Dermis microvascular lymphatic vessel endothelial cell (primary cell): ENCODE measurements around the gene EPB41L3. TPM values are rescaled to one million over a fixed set of nuclear protein-coding genes. Genes with fewer than 3 reads are reported as not detected.
"Not testable (repeated sequence)": the region's sequence is repeated elsewhere in the genome, so short reads cannot be mapped to it uniquely, and the experiment has no call there.

Source experiments
- DNase-seq, 2 donors: peaks; one replicate each; pipeline versions ENCODE4 v3.0.0 to v3.0.0-alpha.2; 2010; ENCODE audit warnings: low read depth in 2 of 2
- total RNA-seq: library from RNA; depleted of rRNA; stranded (reverse); fragments of >200 nt; gene quantifications from 2 replicates; pipeline ENCODE4 v1.2.1, GENCODE V29; 2014

Gene EPB41L3
- total RNA-seq, 1 donor from 2014 or later: 4.5 TPM

DNA sequence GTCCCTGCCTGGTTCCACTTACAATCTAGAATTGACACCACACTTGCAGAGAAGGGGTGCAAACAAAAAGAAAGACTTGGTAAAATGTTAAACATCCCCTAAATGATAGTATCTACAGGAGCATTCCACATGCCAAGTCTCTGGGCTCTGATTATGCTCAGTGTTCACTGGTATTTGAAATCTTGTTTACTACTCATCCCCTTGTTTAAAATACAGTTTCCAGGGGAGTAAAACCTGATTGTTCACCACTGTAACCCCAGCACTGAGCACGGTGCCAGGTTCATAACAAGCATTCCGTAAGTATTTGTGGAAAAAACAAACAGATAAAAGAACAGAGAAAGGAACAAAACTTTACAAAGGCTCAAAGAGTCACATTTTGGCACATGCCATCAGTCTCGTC, 11.7 kb downstream of the EPB41L3 start:
- DNase-seq: no peak

DNA sequence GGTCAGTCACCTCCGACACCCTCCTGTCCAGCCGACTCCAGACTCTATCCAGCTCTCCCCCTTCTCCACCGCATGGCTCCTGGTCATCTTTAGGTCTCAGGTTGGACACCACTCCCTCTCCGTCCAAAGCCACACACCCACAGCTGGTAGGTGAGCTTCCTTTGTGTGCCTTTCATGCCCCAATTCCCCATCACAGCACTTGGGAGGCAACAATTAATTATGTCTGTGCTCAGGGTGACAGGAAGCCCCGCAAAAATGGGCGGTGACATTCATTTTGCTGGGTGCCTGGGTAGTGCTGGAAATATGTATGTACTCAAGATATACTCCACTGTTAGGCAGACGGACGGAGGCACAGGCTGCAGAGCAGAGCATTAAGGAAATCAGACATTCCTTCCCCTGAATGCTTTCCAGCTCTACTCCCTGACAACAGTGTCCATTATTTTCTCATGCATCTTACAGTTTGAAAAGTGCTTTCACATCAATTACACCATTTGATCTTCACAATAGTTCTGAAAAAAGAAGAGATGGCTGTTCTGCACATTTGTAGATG, 13.1 kb downstream of the EPB41L3 start:
- no peak for DNase-seq

DNA sequence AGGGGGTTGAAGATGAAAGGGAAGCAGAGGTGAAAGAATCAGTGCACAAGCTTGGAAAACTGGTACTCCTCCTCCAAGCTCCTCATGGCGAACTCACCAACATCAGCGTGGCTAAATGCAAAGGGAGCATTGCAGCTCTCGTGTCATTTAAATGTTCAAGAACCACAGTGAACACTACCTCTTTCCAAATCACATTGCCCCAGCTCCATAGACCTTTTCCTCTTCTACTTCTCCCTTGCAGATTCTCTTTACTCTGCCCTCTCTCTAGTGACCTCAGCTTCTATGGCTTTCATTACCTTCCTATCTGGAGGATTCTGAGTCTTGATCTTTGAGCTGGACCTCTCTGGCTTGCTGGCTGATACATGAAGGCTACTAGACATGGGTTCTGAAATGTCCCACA, 14.3 kb downstream of the EPB41L3 start:
- no peak for DNase-seq

GRCh38 chr18:5527603-5528002, 16.2 kb downstream of the EPB41L3 start:
- no peak for DNase-seq

DNA sequence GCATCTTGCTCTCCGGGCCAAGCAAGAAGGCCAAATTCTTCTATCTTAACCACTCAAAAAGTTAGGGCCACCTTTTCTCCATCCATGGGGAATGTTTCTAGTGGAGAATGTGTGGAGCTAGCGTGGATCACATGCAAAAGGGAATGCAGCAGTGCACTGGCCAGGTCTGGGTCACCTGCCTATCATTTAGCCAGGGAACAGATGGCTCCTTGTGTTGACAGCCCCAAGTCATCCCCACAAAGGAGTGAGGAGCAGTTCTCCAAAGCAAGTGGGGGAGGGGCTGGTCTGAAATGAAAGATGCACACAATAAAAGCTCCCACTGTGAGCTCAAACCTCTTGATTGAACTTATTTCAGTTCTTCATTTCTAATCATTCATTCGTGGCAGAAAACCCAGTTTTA, 19.1 kb downstream of the EPB41L3 start:
- DNase-seq: no peak

DNA sequence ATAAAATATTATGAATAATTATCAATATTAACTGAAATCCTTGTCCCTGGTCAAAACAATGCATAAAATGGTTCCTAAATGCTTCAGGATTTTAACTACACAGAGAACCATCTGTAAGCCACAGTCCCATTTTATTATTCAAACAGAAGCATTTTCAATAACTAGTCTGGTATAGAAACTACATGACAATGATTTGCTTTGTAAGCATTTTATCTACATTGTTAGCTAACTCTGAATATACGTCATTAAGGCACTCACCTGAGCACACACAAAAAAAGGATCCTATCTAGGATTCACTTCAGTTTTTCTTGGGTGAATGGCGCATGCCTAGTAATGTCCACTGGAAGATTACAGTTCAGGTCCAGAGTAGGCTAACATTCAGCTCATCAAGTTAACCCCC, 22.8 kb downstream of the EPB41L3 start:
- no peak for DNase-seq

- DNase-seq: no peak
Measured at GRCh38 chr18:5520464-5520863, 23.3 kb downstream of the EPB41L3 start.

- peak in 1 of 2 donors; percentile 24 for DNase-seq
Measured at GRCh38 chr18:5519448-5520298, 24.1 kb downstream of the EPB41L3 start.

DNA sequence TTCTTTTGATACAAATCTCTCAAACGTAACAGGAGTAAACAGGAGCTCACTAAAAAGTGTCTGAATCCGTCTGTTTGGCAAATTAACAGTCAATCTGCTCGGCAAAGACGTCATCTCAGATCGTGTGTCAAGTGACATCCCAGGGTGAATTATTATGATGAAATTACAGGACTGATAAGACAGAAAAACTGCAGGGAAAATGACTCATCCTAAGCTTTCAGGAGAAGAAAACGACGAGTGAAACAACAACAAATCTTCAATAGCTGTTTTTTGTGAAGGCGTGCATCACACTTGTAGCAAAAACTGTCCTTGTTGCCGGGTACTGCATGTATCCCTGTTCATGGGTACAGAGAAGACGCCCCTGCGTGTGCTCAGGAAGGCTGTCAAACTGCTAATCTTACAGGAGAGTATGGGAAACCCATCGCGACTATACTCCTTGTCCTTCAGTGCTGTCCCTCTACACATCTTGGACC, 24.9 kb downstream of the EPB41L3 start:
- peak in 1 of 2 donors; percentile 66 for DNase-seq

- DNase-seq: no peak
Measured at GRCh38 chr18:5518179-5518770, 25.5 kb downstream of the EPB41L3 start.

DNA sequence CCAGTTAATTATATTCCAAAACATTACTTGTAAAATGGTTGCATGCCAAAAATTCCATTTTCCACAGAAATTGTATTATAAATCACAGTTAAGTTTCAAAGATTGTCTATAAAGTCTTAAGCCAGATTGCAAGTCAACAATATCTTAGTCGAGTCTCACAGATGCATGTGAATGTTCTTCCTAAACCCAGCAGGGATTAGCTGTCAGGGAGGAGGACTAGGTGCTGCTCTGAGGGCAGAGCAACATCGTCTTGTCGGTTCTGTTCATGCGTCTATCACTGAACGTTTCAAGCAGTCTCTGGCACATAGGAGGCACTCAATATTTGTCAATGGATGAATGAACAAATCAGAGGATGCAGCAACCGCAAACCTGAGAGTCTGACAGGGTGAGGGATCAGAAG, 27.0 kb downstream of the EPB41L3 start:
- no peak for DNase-seq

GRCh38 chr18:5515011-5515784, 28.6 kb downstream of the EPB41L3 start:
- DNase-seq: no peak

DNA sequence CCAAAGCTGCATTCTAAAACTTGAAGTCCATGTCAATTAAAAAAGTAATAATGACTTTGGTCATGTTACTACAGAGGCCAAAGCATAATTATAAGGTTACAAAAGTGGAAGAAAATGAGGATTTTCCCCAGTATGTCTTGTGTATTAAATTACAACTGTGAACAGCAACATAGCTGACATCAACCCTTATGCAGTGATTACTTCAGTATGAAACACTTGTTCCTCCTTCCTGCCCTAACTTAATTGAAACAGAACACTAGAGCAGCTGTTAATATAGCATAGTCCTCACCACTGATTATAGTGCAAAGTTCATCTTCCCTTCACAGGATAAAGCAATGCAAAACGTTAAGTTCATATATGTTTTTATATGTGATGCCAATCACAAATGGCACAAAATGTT, 29.9 kb downstream of the EPB41L3 start:
- DNase-seq: no peak

DNA sequence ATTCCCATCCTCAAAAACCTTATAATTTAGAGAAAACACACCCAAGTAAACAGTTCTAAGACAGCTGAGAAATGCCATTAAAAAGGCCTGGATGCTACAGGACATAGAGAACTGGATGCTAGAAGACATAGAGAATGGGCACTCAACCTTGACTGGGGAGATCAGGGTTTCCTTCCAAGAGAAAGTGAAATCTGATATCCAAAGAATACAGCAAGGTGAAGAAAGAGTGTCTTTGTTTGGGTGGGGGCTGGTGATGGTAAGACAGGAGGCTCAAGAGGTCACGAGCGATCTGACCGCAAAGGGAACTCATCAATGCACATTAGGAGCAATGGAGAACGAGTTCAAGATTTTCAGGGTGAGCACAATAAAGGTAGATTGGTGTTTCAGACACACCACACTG, 31.6 kb downstream of the EPB41L3 start:
- no peak for DNase-seq

DNA sequence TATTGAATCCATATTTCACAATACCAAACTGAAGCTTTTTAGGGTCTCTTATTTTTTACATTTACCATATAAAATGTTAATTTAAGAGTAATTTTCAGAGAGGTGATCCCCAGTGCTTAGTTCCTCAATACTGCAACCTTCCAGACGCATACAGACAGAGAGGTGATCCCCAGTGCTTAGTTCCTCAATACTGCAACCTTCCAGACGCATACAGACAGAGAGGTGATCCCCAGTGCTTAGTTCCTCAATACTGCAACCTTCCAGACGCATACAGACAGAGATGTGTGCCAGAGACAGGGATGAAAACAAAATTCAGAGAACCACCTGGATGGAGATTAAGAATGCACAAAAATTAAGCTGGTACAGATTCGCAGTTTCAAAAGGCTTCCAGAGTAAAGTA, 32.3 kb downstream of the EPB41L3 start:
- DNase-seq: not testable (repeated sequence)

DNA sequence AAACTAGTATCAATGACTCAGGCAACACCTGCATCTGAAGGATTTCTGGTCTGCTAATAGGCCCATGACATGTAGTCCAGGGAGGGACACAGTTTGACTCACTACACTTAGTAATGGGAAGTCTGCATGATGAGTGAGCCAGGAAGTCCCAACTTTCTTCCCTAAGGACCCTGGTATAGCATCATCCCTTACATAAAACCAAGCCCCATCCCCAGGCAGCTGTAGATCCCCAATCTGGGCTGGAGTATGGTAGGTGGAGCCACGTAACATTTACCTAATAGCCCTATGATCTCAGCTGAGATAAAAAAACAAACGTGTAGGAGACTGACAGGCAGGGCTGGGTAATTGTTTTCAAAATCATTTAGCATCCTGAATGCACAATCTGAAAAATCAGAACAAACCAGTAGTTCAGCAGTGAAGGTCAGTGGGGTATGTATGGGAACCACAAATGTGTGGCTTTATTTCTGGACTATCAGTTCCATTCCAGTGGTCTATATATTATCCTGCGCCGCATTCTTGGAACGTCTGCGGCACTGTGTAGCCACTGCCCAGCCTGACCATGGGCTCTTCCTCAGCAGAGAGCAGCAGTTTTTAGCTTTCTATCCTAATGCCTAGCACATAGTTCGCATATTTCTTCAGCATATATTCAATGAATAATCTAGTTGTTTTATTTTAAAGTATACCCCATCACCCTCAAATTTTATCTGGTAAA, 33.5 kb downstream of the EPB41L3 start:
- DNase-seq: peak in 1 of 2 donors; percentile 34

GRCh38 chr18:5508821-5509220, 35.0 kb downstream of the EPB41L3 start:
- no peak for DNase-seq

GRCh38 chr18:5507756-5508155, 36.0 kb downstream of the EPB41L3 start:
- no peak for DNase-seq

DNA sequence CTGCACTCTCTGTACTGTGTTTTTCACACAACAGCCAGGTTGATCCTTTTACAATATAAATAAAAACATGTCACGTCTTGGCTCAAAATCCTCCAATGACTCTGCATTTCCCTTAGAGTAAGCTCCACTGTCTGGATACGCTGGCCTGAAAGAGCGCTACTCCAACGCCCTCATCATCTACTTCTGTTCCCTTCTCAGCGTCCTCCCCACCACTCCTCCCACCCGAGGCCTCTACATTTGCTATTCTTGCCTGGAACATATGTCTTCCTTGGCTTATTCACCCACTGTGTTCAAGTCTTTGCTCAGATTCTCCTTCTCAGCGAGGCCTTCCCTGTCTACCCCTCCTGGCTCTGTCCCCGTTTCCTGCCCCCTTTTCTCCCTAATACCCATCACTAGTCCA, 37.6 kb downstream of the EPB41L3 start:
- DNase-seq: no peak

- DNase-seq: no peak
Measured at GRCh38 chr18:5503740-5504139, 40.1 kb downstream of the EPB41L3 start.
